ENCODE measurements around the gene NCEH1. TPM values are rescaled to one million over a fixed set of nuclear protein-coding genes. Genes with fewer than 3 reads are reported as not detected.
A peak's percentile ranks its signal among the peaks of the same experiment; 100 is the strongest.

Gene NCEH1
- total and polyA plus RNA-seq, 4 donors, result 1.1 to 32.3 (median 2.5) TPM

DNA sequence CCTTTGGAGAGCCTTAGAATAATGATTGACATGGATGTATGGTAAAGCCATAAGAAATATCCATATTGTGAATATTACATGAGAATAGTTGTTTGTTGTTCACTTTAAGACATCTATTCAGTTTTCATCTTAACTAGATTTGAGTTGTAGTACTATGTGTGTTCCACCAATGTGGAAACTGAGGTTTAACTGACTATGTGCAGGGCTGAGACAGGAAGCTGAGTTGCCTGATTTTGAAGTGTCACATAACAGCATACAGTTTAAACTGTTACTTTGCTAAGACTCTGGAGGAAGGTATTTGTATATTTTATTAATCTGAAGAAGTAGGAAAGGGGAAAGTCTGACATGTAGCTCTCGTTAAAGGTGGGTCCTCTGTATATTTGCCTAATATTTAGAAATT lies 41.8 kb upstream of the NCEH1 start (continued):
- TF ChIP-seq, protein P1, sequence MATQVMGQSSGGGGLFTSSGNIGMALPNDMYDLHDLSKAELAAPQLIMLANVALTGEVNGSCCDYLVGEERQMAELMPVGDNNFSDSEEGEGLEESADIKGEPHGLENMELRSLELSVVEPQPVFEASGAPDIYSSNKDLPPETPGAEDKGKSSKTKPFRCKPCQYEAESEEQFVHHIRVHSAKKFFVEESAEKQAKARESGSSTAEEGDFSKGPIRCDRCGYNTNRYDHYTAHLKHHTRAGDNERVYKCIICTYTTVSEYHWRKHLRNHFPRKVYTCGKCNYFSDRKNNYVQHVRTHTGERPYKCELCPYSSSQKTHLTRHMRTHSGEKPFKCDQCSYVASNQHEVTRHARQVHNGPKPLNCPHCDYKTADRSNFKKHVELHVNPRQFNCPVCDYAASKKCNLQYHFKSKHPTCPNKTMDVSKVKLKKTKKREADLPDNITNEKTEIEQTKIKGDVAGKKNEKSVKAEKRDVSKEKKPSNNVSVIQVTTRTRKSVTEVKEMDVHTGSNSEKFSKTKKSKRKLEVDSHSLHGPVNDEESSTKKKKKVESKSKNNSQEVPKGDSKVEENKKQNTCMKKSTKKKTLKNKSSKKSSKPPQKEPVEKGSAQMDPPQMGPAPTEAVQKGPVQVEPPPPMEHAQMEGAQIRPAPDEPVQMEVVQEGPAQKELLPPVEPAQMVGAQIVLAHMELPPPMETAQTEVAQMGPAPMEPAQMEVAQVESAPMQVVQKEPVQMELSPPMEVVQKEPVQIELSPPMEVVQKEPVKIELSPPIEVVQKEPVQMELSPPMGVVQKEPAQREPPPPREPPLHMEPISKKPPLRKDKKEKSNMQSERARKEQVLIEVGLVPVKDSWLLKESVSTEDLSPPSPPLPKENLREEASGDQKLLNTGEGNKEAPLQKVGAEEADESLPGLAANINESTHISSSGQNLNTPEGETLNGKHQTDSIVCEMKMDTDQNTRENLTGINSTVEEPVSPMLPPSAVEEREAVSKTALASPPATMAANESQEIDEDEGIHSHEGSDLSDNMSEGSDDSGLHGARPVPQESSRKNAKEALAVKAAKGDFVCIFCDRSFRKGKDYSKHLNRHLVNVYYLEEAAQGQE (IDR thresholded peaks at IDR 0.05), result no peak
- no peak for TF ChIP-seq FOXA2 (IDR thresholded peaks at IDR 0.05)

DNA sequence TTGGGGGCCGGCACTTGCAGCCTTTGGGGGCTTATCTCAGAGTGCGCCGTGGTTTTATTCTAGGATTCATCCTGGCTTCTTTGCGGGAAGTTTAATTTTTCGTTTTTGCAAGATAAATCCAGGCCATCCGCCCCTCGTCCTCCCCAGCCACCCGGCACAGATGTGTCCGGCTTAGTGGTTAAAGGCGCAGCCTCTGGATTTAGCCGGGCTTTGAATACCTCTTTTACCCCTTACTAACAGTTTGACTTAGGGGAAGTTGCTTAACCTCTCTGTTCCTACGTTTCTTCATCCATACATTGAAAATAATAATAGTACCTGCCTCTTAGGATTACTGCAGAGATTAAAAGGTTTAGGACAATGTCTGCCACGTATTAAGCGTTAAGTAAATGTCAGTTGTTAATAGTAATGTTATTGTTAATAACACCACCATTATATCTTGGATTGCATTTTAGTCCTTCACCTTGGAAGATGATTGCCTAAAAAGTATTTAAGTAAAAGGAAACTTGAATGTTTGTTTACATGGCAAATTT lies 40.4 kb upstream of the NCEH1 start:
- peak overlapping the region; percentile 43 to 64 (median 61) for H3K4me3 ChIP-seq (ENCODE audit: low read depth in 1 of 3, low read length in 3 of 3)
- H3K36me3 ChIP-seq (ENCODE audit: control insufficient read depth in 4 of 4, insufficient read depth in 3 of 4, low read depth in 1 of 4, low read length in 3 of 4), result no peaks in the 10 kb centered on the region
- no peaks in the 10 kb centered on the region for H3K27me3 ChIP-seq (ENCODE audit: control insufficient read depth in 4 of 4, insufficient read depth in 4 of 4, low read length in 3 of 4)
- no peak for DNase-seq (ENCODE audit: low spot score)
- H3K9ac ChIP-seq (ENCODE audit: low read depth in 1 of 2, low read length in 2 of 2), result peak overlapping the region; percentile 10 to 68
- no peaks in the 10 kb centered on the region for H3K9me3 ChIP-seq (ENCODE audit: control insufficient read depth in 4 of 4, low read length in 3 of 4)
- H3K4me1 ChIP-seq (ENCODE audit: control insufficient read depth in 4 of 4, insufficient read depth in 4 of 4, low read length in 3 of 4), result peaks cover 0 to 16% (median 15%) of the 10 kb centered on the region in 4 donors
- WGBS, result 1% methylated on average over 14 of the region's 14 CpGs
- TF ChIP-seq, protein P1 (IDR thresholded peaks at IDR 0.05), result no peak
- TF ChIP-seq GABPA (IDR thresholded peaks at IDR 0.05 in 1 of 2, conservative IDR thresholded peaks at IDR 0.05 in 1 of 2), result no peak
- TF ChIP-seq, protein P2, sequence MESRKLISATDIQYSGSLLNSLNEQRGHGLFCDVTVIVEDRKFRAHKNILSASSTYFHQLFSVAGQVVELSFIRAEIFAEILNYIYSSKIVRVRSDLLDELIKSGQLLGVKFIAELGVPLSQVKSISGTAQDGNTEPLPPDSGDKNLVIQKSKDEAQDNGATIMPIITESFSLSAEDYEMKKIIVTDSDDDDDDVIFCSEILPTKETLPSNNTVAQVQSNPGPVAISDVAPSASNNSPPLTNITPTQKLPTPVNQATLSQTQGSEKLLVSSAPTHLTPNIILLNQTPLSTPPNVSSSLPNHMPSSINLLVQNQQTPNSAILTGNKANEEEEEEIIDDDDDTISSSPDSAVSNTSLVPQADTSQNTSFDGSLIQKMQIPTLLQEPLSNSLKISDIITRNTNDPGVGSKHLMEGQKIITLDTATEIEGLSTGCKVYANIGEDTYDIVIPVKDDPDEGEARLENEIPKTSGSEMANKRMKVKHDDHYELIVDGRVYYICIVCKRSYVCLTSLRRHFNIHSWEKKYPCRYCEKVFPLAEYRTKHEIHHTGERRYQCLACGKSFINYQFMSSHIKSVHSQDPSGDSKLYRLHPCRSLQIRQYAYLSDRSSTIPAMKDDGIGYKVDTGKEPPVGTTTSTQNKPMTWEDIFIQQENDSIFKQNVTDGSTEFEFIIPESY (IDR thresholded peaks at IDR 0.05), result no peak
- TF ChIP-seq NR2F2 (IDR thresholded peaks at IDR 0.05), result no peak
- TF ChIP-seq, protein P3, sequence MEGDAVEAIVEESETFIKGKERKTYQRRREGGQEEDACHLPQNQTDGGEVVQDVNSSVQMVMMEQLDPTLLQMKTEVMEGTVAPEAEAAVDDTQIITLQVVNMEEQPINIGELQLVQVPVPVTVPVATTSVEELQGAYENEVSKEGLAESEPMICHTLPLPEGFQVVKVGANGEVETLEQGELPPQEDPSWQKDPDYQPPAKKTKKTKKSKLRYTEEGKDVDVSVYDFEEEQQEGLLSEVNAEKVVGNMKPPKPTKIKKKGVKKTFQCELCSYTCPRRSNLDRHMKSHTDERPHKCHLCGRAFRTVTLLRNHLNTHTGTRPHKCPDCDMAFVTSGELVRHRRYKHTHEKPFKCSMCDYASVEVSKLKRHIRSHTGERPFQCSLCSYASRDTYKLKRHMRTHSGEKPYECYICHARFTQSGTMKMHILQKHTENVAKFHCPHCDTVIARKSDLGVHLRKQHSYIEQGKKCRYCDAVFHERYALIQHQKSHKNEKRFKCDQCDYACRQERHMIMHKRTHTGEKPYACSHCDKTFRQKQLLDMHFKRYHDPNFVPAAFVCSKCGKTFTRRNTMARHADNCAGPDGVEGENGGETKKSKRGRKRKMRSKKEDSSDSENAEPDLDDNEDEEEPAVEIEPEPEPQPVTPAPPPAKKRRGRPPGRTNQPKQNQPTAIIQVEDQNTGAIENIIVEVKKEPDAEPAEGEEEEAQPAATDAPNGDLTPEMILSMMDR (IDR thresholded peaks at IDR 0.05; ENCODE audit: low read depth, low read length, missing input control), result no peak
- no peak for TF ChIP-seq HNF4G (IDR thresholded peaks at IDR 0.05)
- no peak for TF ChIP-seq JUND (IDR thresholded peaks at IDR 0.05)
- no peak for TF ChIP-seq HNF4A (conservative IDR thresholded peaks at IDR 0.05)
- no peak for TF ChIP-seq FOXA1 (IDR thresholded peaks at IDR 0.05)
- no peak for TF ChIP-seq FOXA2 (IDR thresholded peaks at IDR 0.05)
- TF ChIP-seq, protein P4, sequence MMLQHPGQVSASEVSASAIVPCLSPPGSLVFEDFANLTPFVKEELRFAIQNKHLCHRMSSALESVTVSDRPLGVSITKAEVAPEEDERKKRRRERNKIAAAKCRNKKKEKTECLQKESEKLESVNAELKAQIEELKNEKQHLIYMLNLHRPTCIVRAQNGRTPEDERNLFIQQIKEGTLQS (IDR thresholded peaks at IDR 0.05), result no peak
- no peak for TF ChIP-seq YY1 (IDR thresholded peaks at IDR 0.05)
- TF ChIP-seq SP1 (IDR thresholded peaks at IDR 0.05), result no peak
- TF ChIP-seq RAD21 (IDR thresholded peaks at IDR 0.05), result no peak
- no peak for TF ChIP-seq RXRA (IDR thresholded peaks at IDR 0.05)
- TF ChIP-seq TAF1 (conservative IDR thresholded peaks at IDR 0.05), result no peak
- H3K27ac ChIP-seq (ENCODE audit: low read depth in 1 of 2, low read length in 2 of 2), result no peak overlapping the region

Measured in liver (tissue), 9 donors.